Retina (tissue), 1 donor: Measurements from ENCODE around the gene PDE4DIP.
A peak's percentile ranks its signal among the peaks of the same experiment; 100 is the strongest.
"Not testable (repeated sequence)": the region's sequence is repeated elsewhere in the genome, so short reads cannot be mapped to it uniquely, and the experiment has no call there.

Experiments used
- DNase-seq: peaks from one replicate; pipeline ENCODE4 v3.0.0-alpha.2; 2016

The PDE4DIP gene

GRCh38 chr1:148921047-148921446 is 76.8 kb downstream of the PDE4DIP start:
- not testable (repeated sequence) for DNase-seq

- DNase-seq = not testable (repeated sequence)
These were observed 79.6 kb downstream of the PDE4DIP start for GRCh38 chr1:148923798-148924197.

- not testable (repeated sequence) for DNase-seq
These were observed 83.4 kb downstream of the PDE4DIP start for GRCh38 chr1:148927645-148928044.

- DNase-seq = not testable (repeated sequence)
These were observed 85.0 kb downstream of the PDE4DIP start for GRCh38 chr1:148929253-148929652.

GRCh38 chr1:148935381-148936002 is 91.3 kb downstream of the PDE4DIP start:
- not testable (repeated sequence) for DNase-seq

GRCh38 chr1:148942906-148943305 is 98.7 kb downstream of the PDE4DIP start:
- not testable (repeated sequence) for DNase-seq

- not testable (repeated sequence) for DNase-seq
These were observed 100.9 kb downstream of the PDE4DIP start for GRCh38 chr1:148945130-148945529.

GRCh38 chr1:148948768-148949167 is 104.5 kb downstream of the PDE4DIP start:
- not testable (repeated sequence) for DNase-seq

- peak; percentile 92 for DNase-seq
These were observed 107.4 kb downstream of the PDE4DIP start for GRCh38 chr1:148951336-148952227.

GRCh38 chr1:148952253-148952937 is 108.2 kb downstream of the PDE4DIP start:
- not testable (repeated sequence) for DNase-seq

GRCh38 chr1:148952938-148953616 is 108.8 kb downstream of the PDE4DIP start:
- peak; percentile 79 for DNase-seq

- DNase-seq = not testable (repeated sequence)
These were observed 109.5 kb downstream of the PDE4DIP start for GRCh38 chr1:148953730-148954129.

- DNase-seq = not testable (repeated sequence)
These were observed 114.1 kb downstream of the PDE4DIP start for GRCh38 chr1:148958343-148958742.

GRCh38 chr1:148960212-148961000 is 116.2 kb downstream of the PDE4DIP start:
- not testable (repeated sequence) for DNase-seq

GRCh38 chr1:148962127-148962857 is 118.1 kb downstream of the PDE4DIP start:
- not testable (repeated sequence) for DNase-seq

GRCh38 chr1:148966084-148966483 is 121.9 kb downstream of the PDE4DIP start:
- DNase-seq = not testable (repeated sequence)

- not testable (repeated sequence) for DNase-seq
These were observed 123.4 kb downstream of the PDE4DIP start for GRCh38 chr1:148967580-148967979.

- not testable (repeated sequence) for DNase-seq
These were observed 124.5 kb downstream of the PDE4DIP start for GRCh38 chr1:148968682-148969081.

- DNase-seq = not testable (repeated sequence)
These were observed 124.9 kb downstream of the PDE4DIP start for GRCh38 chr1:148969126-148969525.

GRCh38 chr1:148975453-148975852 is 131.2 kb downstream of the PDE4DIP start:
- DNase-seq = not testable (repeated sequence)
